ENCODE results near the gene SLC38A10.

The SLC38A10 gene

DNA sequence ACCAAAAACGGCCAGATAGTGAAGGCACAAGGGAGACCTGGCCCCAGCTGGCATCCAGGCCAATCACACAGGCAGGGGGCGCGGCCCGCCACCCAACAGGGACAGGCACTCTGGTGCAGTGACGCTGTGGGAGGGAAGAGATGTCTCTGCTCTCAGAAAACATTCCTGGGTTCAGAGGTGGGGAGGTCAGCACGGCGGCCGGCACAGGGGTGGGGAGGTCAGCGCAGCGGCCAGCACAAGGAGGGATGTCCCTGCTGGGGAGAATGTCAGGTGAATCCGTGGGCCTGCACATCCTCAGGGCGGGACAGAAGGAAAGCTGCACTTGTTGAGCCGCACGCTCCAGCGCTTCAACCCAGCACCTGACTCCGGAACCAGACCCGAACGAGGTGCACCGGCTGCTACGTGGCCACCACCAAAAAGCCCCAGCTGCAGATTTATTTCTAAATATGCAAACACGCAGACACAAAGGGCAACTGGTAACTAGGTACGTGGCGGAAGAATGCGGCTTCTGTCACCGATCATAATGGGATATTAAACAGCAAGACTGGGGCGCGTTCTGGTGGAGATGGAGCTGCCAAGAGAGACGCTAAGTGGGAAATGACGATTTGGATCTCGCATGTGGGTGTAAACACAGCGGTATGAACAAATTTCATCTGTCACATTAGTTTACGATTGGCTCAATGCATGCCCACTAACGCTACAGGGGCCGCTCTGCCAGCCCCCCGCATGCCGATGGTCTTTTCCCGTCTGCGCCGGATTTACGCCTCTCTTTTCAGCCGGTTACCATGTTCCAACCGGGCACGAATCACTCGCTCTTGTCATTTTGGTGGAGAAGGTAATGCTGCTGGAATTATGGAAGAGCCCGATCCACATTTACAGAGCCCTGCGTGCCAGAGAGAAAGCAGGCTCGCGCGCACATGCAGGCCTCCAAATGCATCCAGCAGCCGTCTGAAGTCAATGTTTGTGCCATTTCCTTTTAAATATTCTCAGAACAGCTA lies 15.5 kb downstream of the SLC38A10 start:
- DNase-seq (ENCODE audit: low read depth in 1 of 2, low spot score in 1 of 2): no peak

DNA sequence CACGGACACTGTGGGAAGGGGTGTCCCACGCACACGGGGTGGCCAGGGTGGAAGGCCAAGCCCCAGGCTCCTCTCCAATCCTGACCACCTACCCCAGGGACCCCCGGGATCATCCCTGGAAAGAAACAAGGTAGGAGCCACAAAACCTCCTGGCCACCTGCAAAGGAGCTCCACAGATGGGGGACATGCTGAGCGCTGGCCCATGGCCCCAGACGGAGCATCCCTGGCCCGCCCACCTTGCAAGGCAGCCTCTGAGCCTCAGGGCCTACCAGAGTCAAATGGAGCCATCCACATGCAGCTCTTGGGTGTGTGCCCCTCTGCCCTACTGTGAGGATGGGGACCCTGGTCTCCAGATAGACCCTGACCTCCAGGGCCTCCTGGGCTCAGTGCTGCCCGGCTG lies 16.3 kb downstream of the SLC38A10 start:
- DNase-seq (ENCODE audit: low read depth in 1 of 2, low spot score in 1 of 2): no peak

DNA sequence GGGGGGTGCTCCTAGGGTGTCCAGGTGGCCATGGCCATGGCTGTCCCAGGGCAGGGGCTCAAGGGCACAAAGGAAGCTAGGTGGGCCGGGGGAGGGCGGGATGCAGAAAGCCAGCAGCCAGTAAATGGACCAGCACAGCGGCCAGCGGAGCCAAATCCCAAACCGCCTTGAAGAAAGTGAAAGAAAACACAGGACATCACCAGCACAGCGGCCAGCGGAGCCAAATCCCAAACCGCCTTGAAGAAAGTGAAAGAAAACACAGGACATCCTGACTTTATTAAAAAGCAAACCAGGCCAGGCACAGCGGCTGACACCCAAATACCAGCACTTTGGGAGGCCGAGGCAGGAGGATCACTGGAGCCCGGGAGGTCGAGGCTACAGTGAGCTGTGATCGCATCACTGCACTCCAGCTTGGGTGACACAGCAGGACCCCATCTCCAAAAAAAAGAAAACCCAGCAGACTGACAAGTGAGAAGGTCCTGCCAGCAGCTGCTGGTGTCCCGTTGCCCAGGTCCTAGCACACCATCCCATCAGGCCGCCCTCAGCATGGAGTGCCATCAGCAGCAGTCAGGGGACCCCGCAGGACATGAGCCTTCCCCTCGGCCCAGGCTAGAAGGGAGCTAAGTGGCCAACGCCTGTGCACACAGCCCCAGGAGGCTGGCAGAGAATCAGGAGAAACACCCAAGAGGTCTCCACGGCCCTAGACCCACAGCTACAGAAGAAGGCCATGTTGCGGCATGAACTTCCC lies 17.0 kb downstream of the SLC38A10 start:
- no peak for DNase-seq (ENCODE audit: low read depth in 1 of 2, low spot score in 1 of 2)

DNA sequence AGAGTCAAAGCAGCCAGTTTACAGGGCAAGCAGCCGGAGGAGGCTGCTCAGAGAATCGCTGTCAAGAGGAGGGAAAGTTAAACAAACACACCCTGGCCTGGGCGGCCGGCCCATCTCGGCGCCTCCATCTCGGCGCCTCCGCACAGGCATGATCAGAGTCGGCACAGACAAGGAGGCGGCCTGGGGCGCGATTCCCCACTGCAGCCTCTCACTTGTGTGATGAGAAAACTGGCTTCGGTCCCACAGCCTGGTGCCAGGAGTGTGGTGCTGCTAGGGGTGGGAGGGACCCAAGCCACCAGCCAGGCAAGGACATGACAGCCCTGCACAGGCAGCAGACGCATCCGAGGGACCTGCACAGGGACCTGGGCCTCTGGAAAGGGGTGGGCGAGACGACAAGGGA lies 17.7 kb downstream of the SLC38A10 start:
- no peak for DNase-seq (ENCODE audit: low read depth in 1 of 2, low spot score in 1 of 2)

DNA sequence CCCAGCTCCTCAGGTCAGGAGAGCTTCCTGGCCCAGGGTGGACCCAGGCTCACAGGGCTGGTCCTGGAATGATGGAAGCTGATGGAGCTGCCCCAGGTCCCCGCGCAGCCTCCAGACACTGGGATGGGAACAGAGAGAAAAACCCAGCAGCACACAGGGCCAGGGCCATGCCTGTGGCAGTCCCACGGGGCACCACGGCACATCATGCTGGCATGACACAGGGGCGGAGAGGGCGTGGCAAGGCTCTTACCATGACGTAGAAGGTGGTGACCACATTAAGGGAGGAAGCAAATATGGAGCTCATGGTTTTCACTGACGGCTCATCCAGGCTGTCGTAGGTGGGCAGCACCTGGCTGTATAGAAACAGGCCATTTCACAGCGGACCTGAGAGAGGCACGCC lies 18.3 kb downstream of the SLC38A10 start:
- no peak for DNase-seq (ENCODE audit: low read depth in 1 of 2, low spot score in 1 of 2)

DNA sequence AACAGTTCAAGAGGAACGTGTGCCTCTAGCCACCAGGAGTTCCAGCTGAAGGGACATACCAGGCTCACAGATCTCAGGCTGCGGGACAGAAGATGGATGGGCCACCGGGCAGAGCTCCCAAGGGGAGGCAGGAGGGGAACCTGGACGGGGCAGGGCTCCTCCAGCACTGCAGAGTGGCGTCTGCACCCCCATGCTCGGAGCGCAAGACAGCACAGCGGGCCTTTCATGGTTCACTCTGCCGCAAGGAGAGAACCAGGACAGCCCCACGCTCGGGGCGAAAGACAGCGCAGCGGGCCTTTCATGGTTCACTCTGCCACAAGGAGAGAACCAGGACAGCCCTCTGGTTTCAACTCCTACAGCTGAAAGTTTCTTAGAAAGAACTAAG lies 20.6 kb downstream of the SLC38A10 start:
- DNase-seq (ENCODE audit: low read depth in 1 of 2, low spot score in 1 of 2): no peak

DNA sequence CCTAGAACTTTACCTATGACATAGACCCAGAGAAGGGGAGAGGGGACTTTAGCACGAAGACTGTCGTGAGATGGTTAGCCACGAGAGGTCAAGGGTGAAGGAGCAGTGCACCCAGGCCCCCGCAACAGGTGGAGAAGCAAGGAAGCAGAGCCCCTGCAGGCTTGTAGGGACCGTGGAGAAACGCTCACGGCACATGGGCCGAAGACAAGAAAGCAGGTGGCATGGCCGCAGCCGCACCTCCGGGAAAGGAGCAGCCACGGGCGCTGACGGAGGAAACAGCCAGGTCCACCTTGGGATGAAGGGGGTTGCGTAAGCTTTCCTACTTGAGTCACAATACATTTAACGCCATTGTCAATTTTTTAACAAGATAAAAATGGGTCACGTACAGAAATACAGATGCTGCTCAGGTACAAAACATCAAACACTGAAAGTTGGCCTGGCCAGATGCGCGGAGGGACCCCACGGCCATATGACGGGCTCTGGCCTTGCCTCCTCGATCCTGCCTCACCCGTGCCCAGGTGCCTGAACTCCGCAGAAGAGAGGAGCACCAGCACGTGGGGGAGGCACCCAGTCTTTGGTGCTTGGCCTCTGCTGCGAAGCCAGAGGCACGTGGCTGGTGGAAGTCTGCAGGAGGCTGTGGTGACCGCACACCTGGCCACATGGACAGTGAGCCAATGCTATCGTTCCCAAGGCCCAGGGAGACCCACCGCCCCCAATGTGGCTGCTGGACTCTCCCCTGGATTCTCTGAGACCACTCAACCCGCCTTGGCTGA lies 21.2 kb downstream of the SLC38A10 start:
- no peak for DNase-seq (ENCODE audit: low read depth in 1 of 2, low spot score in 1 of 2)

DNA sequence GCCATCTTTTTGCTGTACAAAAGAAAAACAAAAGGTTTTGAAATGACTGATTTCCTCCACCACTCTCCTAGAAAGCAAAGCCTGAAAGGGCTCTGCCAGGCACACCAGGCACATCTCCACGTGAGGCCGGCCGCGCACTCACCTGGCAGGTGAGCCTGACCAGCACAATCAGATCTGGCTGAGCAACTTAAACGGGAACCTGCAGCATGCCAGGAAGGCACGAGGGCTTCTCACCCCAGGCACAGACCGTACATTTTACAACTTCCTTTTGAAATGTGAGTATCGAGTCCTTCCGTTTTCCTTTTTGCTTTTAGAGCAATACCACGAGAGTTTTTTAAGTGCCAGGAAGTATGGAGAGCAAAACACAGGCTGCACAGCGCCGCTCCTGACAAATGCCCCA lies 22.5 kb downstream of the SLC38A10 start:
- DNase-seq (ENCODE audit: low read depth in 1 of 2, low spot score in 1 of 2): no peak

DNA sequence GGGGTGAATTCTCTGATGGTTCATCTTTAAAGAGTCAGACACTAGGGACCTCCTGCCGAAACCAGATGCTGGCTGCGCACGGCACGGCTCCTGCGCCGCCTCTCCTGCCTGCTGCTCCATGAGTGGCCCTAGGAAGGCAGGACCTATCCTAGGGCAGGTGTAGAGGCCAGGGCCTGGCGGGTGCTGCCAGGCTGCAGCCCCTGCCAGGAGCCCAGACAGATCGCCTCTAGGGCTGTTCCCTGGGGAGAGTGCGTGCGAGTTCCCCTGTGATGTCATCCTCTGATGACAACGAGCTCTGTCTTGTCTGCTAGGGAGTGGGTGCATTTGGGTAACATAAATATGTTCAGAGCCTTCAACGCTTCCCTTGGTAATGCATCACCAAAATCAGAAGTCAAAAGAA lies 23.9 kb downstream of the SLC38A10 start:
- DNase-seq (ENCODE audit: low read depth in 1 of 2, low spot score in 1 of 2): no peak

DNA sequence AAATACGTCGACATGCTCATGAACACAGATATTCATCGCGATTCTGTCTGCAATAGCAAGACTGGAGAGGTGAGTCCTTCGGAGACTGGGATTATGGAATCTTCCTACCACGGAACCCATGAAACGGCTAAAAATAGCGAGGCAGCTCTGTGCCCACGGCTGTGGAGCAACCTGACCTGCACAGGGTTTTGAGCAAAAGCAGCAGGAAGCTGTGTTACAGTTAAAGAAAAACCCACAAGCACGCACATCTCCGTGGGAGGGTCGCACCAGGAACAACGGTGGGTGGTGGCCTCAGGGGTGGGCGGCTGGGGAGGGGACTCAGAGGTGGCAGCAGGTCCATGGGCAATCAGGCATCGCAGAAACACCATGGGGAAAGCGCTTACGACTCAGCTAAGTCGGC lies 24.8 kb downstream of the SLC38A10 start:
- no peak for DNase-seq (ENCODE audit: low read depth in 1 of 2, low spot score in 1 of 2)

DNA sequence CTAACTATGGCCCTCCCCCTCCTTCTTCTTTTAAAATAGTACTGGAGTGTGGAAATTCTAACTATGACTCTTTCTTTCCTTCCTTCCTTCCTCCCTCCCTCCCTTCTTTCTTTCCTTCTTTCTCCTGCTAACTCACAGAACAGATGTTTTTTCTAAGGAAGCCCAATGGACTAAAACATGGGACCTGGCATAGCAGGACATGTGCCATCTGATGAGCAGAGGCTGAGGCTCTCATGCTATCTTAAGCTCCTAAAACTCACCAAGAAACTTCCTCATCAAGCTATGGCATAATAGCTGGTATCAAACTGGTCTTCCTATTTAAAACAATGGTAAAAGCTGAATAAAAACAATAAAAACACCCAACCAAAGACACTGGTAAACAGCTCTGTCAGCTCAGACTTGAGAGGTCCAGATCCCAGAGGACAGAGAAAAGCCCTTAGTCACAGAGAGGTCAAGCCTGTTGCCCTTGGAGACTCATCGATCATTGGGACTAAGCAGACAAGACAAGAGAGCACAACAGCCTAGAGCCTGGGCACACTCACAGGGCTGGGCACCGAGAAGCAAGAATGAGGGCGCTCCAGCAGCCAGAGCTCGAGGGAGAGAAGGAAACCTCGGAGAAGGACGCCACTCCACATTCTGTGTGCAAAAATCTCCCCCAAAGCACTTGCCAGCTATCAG lies 27.6 kb downstream of the SLC38A10 start:
- DNase-seq (ENCODE audit: low read depth in 1 of 2, low spot score in 1 of 2): no peak

DNA sequence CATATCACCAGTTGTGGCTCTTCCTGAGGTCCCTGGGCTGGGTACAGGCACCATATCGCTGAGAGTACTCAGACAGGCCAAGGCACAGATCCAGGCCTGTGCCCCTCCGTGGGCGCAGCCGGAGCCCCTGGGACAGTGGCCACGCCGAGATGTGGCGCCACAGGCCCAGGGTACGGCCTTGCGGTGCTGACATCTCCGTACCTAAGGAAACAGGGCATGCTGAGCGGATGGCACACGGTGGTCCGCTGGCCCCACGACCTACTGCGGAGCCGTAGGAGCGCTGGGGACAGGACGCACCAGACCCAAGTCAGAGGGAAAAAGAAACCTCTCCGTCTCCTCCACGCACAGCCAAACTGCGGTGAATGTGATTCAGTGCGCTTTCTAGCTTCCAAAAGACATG lies 29.5 kb downstream of the SLC38A10 start:
- no peak for DNase-seq (ENCODE audit: low read depth in 1 of 2, low spot score in 1 of 2)

DNA sequence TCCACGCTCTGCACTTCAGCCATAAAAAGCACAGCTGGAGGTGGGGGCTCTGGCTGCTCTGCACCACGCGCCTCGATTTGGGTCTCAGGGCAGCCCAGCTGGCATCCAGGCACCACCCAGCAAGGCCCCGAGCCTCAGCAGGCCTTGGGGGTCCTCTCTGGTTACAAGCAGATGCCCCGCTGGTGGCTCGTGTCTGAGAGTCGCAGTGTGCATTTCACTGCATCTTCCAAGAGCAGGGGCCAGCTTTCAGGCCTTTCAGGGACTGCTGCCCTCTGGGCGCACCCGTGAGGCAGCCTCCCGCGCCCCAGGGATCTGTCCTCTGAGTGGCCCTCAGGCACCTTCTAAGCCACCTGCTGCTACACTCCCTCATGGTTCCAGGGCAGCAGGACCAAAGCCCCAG lies 30.5 kb downstream of the SLC38A10 start:
- no peak for DNase-seq (ENCODE audit: low read depth in 1 of 2, low spot score in 1 of 2)

DNA sequence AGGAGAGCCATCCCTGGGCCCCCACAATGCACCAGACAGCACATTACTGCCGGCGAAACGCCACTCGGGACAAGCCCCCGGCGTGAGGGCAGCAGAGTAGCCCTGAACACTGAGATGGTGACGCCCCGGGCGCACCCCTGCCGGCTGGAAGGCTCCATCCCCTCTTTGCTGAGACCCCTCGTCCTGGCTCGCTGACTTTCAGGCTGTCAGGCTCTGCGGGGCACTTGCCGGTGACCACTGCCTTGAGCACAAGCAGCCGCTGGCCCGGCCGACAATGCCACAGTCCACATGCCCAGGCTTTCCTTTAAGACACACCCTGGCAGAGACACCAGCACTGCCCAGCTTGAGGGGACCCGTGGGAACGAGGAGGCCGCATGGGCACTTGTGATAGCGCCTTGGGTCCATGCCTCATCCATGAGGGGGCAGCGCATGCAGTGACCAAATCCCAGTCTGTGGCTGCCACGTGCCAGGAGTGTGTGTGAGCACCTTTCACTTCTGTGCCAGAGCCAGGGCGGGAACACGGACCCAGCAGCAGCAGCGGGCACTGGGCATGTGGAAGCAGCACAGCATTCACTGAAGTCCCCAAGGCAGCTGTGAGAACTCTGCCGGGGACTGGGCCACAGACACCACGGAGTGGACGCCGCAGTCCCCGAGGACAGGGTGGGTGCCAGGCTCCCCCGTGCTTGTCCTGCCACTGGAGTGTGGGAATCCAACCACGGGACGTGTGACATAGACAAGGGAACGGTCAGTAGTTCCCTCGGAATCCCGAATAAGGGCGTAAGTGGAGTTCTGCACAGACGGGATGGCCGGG lies 31.5 kb downstream of the SLC38A10 start:
- DNase-seq (ENCODE audit: low read depth in 1 of 2, low spot score in 1 of 2): no peak

DNA sequence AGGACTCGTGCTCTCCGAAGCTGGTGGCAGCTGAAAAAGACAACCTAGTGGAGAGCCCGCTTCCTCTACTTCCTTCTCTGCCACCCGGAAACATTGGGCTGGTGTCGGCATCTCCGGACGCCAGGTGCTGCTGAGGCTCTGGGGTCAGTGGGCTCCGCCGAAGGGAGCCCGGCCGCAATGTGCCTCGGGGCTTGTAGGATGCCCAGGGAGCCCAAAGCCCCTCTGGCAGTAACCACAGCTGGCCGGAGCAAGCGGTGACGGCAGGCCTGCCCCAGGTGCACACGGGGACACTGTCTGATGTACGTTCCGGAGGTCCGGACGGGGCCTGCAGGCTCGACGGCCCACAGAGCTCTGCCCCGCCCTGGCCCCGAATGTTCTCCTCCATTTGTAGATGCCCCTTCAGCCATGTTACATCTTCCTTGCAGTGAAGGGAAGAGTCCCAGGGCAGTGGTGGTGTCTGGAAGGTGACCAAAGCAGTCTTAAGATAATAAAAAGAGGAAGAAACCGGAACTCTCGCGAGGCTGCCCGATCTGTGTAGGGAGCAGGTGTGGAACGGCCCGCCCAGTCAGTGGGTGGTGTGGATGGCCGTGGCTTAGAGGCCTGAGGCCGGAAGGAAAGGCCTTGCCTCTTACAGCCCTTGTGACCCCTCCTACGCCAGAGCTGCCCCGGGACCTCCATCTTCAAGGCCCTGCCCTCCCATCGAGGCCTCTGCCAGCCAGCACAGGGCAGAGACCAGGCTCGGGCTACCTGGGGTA lies 33.3 kb downstream of the SLC38A10 start:
- DNase-seq (ENCODE audit: low read depth in 1 of 2, low spot score in 1 of 2): no peak

DNA sequence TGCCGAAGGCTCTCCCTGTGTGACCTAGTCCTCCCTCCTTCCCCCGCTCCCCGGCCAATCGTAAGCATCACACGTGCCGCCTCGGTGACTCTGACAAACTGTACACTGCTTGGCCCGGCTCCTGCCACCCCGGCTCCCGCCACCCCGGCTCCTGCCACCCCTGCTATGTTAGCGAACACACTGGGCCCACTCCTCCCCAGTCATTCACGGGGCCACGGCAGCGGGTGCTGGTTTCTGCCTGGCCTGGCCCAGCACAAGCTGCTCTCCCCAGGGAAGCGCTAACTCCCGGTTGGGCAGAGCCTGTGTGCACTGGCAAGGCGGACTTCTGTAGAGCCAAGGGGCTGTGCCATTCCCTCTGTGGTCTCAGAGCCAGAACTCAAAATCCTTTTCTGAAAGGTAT lies 34.0 kb downstream of the SLC38A10 start:
- no peak for DNase-seq (ENCODE audit: low read depth in 1 of 2, low spot score in 1 of 2)

DNA sequence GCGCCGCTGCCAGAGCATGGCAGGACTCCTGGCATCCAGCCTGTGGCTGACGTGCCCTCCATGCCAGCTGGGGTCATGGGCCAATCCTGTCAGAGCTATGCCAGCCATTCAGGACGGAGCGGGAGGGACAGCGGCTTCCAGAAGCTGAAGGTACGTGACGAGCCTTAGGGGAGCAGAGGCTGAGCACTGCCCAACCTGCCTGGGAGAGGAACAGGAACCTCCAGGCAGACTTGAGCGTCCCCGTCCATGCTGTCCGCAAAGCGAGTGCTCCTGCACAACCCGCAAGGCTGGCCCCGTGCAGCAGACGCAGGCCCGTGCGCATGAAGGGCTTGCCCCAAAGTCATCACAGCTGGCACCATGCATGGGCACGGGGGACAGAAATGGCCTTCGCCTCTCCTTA lies 34.5 kb downstream of the SLC38A10 start:
- DNase-seq (ENCODE audit: low read depth in 1 of 2, low spot score in 1 of 2): no peak

DNA sequence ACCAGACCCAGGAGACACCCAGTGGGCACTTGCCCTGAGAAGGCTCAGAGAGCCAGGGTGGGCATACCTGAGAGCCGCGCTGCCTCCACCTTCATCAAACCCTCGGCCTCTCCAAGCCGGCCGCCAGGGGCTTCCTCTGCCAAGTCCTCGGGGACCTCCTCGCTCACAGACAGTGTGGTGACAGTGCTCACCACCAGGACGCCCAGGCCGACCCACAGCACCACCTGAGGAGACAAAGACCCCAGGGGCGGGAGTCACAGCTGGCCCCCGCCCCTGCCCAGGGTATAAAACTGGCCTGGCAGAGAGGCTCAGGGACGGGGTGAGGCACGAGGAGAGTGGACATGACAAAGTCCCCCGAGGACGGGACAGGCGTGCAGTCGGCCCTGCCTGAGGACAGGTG lies 34.9 kb downstream of the SLC38A10 start:
- DNase-seq (ENCODE audit: low read depth in 1 of 2, low spot score in 1 of 2): no peak

DNA sequence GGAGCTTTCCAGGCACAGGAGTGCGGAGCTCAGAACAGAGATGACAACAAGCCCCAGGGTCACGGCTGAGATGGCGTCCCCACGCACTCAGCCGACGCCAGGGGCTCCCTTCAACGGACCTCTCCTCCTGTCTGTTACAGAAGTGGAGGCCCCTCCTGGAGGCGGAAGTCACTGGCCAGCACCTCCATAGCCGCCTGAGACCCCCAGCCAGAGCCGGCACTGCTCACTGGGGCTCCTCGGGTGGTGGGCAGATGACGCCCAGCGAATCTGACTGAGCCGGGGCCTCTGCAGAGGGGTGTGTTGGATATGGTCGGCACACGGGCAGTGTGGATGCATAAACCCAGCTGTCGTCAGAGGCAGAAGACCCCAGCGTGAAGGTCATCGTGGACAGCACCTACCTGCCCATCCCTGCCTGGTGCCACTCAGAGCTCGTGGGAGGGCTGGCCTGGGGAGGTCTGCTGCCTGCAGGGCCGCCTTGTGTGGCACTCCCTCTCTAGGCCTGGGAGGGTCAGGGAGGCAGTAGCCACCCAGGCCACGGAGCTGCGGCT lies 36.0 kb downstream of the SLC38A10 start:
- no peak for DNase-seq (ENCODE audit: low read depth in 1 of 2, low spot score in 1 of 2)

Measured in stimulated activated CD4-positive, alpha-beta T cell treated with anti-CD3 and anti-CD28 coated beads, Interleukin-15, amount 100 ng/mL, for 1 hour (primary cell).